ENCODE measurements around the gene MEIOB. TPM values are rescaled to one million over a fixed set of nuclear protein-coding genes. Genes with fewer than 3 reads are reported as not detected.

The MEIOB gene
- total RNA-seq, 1 donor from 2014 or later: 0.88 TPM

DNA sequence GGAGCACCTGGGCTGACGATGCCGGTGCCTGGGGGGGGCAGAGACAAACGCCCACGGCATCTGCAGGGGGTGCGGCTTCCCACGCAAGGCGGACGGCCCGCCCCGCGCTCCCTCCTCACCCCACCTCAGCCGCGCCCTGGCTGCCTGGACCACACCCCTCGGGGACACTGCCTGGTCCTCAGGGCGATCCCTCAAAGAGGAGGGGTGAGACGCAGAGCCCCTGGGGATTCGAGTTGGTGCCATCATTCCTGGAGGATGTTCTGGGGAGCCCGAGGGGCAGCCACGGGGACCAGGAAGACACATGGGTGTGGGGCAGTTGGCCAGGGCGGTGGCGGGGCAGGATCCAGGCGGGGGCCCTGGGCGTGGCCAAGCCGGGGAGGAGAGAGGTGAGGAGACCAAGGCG is 82.3 kb downstream of the MEIOB start:
- DNase-seq (ENCODE audit: extremely low read depth, low read depth, low spot score): no peak

DNA sequence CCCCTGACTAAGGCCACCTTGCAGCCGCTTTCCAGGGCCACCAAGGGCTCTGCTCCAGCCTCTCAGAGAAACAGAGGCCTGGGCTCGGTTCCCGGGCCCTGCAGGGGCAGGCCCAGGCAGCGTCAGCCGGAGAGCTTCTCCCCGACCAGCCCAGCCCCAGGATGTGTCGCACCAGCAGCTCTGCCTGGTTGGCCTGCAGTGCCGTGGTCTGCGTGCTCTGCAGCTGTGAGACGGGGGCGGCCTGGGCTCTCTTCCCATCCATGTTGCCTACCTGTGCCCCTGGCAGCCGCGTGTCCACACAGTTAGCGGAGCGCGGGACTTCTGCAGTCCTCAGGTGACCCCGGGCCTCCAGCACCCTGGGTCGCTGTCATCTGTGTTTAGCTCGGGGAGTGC is 83.3 kb downstream of the MEIOB start:
- no peak for DNase-seq (ENCODE audit: extremely low read depth, low read depth, low spot score)

DNA sequence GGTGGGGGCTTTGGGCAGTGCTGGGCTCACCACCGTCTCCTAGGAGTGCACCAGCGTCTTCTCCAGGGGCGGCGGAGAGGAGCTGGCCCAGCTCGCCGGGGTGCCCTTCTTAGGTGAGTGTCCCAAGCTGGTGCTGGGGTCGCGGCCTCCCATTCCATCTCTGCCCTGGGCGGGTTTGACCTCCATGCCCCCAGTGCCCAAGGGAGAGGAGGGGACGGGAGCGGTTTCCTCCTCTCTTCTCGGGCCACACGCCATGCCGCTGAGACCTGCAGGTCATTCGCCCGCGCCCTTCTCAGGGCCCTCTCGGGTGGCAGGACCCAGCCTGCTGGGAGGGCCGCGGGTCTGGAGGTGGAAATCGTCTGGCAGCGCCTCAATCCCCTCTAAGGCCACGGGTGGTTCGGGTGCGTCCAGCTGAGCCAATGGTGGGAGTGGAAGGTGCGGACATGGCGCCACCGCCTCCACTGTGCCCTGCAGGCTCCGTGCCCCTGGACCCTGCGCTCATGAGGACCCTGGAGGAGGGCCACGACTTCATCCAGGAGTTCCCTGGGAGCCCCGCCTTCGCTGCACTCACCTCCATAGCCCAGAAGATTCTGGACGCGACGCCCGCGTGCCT is 83.8 kb downstream of the MEIOB start:
- DNase-seq (ENCODE audit: extremely low read depth, low read depth, low spot score): no peak

DNA sequence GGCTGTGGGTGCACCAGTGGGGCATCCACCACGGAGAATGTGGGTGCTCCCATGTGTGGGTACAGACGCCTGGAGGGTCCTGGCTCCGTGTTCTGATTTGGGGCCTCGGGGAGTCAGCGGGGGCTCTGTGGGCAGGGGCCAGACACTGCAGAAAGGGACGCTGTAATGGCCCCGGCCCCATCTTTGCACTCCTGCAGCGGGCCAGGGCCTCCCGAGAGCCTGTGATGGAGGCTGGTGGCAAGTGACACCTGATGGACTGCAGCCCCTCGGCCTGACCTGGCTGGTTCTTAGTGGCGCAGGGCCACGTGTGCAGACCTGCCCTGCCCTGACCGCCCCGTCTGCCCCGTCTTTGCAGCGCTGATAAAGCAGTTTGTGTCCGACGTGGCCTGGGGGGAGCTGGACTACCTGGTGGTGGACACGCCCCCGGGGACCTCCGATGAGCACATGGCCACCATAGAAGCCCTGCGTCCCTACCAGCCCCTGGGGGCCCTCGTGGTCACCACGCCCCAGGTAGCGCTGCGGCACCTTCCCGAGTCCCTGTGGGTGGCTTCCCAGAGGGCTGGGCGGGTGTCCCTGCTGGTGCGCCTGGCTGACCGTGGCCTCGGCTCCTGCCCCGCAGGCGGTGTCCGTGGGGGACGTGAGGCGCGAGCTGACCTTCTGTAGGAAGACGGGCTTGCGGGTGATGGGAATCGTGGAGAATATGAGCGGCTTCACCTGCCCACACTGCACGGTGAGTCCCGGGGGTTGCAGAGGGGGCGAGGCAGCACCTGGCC is 84.5 kb downstream of the MEIOB start:
- DNase-seq (ENCODE audit: extremely low read depth, low read depth, low spot score): no peak

DNA sequence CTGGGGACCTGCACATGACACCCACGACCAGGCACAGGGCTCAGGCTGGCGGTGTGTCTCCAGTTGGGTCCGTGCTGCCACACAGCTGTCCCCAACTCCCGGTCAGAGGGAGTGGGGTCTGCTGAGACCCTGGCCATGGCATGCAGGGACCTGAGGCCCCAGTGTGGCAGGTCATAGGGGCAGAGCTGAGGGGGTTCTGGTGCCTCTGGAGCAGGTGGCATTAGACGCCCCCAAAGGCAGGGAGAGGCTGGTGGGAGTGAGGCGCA is 85.0 kb downstream of the MEIOB start:
- DNase-seq (ENCODE audit: extremely low read depth, low read depth, low spot score): no peak

DNA sequence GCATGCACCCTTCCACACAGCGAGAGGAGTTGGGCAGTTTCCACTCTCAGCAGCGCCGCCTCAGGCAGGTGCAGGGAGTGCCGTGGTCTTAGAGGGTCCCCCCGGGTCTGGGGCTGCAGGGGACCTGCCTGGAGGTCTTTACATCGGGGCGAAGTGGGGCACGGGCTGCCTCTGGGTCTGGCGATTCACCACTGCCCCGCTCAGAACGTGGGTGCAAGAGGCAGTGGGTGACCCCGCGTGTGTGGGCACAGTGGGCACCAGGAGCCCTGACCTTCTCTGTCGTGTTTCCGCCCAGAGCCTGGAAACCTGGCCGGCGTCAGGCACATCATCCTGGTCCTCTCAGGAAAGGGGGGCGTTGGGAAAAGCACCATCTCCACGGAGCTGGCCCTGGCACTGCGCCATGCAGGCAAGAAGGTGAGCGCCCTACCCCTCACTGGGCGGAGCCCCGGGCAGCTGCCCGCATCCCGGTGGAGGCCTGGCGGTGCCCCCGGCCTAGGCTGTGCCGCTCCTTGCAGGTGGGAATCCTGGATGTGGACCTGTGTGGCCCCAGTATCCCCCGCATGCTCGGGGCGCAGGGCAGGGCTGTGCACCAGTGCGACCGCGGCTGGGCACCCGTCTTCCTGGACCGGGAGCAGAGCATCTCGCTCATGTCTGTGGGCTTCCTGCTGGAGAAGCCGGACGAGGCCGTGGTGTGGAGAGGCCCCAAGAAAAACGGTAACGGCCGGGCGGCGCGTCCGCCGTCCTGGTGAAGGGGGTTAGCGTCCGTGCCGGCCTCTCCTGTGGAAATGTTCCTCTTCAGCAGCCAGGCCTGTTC is 85.5 kb downstream of the MEIOB start:
- no peak for DNase-seq (ENCODE audit: extremely low read depth, low read depth, low spot score)

DNA sequence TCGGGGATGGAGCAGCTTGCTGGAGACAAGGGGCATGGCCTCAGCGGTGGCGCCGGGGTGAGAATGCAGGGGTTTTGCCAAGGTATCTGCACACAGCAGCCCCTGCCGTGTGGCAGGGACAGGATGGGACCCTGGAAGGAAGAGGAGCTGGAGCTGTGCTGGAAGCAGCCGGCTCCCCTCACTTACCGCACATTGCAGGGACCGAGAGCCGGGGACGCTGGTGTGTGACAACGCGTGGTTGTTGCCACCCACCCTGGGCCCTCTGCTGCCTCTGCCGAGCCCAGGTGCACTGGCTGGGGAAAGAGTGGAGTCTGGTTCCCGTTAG is 86.2 kb downstream of the MEIOB start:
- no peak for DNase-seq (ENCODE audit: extremely low read depth, low read depth, low spot score)

DNA sequence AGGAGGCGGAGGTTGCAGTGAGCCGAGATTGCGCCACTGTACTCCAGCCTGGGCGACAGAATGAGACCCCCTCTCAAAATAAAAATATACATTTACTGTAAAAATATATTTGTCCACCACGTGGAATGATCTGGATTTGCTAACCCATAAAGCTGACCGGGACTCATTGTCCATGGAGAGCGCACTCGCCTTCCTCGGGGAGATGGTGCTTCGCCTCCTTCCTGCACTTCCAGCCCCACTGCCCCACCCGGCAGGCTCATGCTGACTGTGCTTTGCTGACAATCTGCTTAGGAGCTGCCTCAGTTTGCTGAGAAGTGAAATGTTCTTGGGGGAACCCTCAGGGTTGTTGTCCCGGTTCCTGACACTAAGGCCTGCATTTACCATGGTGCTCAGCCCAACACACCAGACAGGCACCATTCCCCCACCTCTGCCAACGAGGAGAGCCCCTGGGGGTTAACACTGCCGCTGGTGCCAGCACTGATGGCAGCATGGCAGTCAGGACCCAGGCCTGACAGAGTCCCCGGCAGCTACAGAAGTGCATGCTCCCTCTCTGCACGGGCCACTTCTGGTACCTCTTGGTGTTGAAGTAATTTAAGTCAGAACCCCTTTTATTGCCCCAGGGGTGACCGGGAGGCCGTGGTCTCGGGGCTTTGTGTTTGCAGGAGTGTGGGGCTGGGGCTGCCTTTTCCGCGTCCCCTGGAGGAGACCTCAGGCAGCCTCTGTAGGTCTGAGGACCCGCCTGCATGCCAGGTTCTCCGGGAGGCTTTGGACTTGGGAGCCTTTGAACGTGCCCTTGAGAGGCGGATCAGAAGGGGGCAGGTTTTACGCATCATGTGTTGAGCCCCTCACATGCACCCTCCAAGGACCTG is 86.8 kb downstream of the MEIOB start:
- no peak for DNase-seq (ENCODE audit: extremely low read depth, low read depth, low spot score)

Other genes with a start within 250 kb of the MEIOB start
- 76.3 and 125 TPM in 2 replicates for gene JPT2, start 193.9 kb downstream of the MEIOB start, total RNA-seq
- gene MAPK8IP3, start 166.0 kb downstream of the MEIOB start, total RNA-seq: 47.0 and 75.6 TPM in 2 replicates
- 70.4 and 72.6 TPM in 2 replicates for gene NME3, start 100.6 kb downstream of the MEIOB start, total RNA-seq
- gene EME2, start 99.4 kb downstream of the MEIOB start, total RNA-seq: 6.1 and 8.8 TPM in 2 replicates
- 105 and 120 TPM in 2 replicates for gene MRPS34, start 99.0 kb downstream of the MEIOB start, total RNA-seq
- 36.2 and 63.6 TPM in 2 replicates for gene SPSB3, start 89.6 kb downstream of the MEIOB start, total RNA-seq
- 114 and 135 TPM in 2 replicates for gene NUBP2, start 89.2 kb downstream of the MEIOB start, total RNA-seq
- not detected in 2 replicates for gene IGFALS, start 78.5 kb downstream of the MEIOB start, total RNA-seq
- 91.5 and 116 TPM in 2 replicates for gene HAGH, start 45.3 kb downstream of the MEIOB start, total RNA-seq
- 60.7 and 62.9 TPM in 2 replicates for gene FAHD1, start 45.0 kb downstream of the MEIOB start, total RNA-seq
- not detected in 2 replicates for gene HS3ST6, start 46.3 kb upstream of the MEIOB start, total RNA-seq
- gene MSRB1, start 71.0 kb upstream of the MEIOB start, total RNA-seq: 12.8 and 18.4 TPM in 2 replicates
- not detected in 2 replicates for gene RPL3L, start 82.5 kb upstream of the MEIOB start, total RNA-seq
- 262 and 265 TPM in 2 replicates for gene NDUFB10, start 87.4 kb upstream of the MEIOB start, total RNA-seq
- gene RPS2, start 92.7 kb upstream of the MEIOB start, total RNA-seq: 2,366 and 3,192 TPM in 2 replicates
- gene RNF151, start 94.7 kb upstream of the MEIOB start, total RNA-seq: not detected in 2 replicates
- 50.7 and 59.4 TPM in 2 replicates for gene TBL3, start 99.9 kb upstream of the MEIOB start, total RNA-seq
- 0.58 TPM in 1 of 2 replicates, not detected in the other for gene NOXO1, start 109.3 kb upstream of the MEIOB start, total RNA-seq
- 18.7 and 22.2 TPM in 2 replicates for gene GFER, start 112.0 kb upstream of the MEIOB start, total RNA-seq
- gene SYNGR3, start 117.8 kb upstream of the MEIOB start, total RNA-seq: 5.6 and 9.6 TPM in 2 replicates
- 60.8 and 83.9 TPM in 2 replicates for gene ZNF598, start 137.7 kb upstream of the MEIOB start, total RNA-seq
- gene NPW, start 147.6 kb upstream of the MEIOB start, total RNA-seq: 0.35 and 1.0 TPM in 2 replicates
- gene NHERF2, start 154.7 kb upstream of the MEIOB start, total RNA-seq: 49.5 and 94.2 TPM in 2 replicates
- 22.6 and 30.5 TPM in 2 replicates for gene NTHL1, start 175.7 kb upstream of the MEIOB start, total RNA-seq
- 56.5 and 83.0 TPM in 2 replicates for gene TSC2, start 175.8 kb upstream of the MEIOB start, total RNA-seq